ENCODE data around the gene RNF224.

The RNF224 gene

DNA sequence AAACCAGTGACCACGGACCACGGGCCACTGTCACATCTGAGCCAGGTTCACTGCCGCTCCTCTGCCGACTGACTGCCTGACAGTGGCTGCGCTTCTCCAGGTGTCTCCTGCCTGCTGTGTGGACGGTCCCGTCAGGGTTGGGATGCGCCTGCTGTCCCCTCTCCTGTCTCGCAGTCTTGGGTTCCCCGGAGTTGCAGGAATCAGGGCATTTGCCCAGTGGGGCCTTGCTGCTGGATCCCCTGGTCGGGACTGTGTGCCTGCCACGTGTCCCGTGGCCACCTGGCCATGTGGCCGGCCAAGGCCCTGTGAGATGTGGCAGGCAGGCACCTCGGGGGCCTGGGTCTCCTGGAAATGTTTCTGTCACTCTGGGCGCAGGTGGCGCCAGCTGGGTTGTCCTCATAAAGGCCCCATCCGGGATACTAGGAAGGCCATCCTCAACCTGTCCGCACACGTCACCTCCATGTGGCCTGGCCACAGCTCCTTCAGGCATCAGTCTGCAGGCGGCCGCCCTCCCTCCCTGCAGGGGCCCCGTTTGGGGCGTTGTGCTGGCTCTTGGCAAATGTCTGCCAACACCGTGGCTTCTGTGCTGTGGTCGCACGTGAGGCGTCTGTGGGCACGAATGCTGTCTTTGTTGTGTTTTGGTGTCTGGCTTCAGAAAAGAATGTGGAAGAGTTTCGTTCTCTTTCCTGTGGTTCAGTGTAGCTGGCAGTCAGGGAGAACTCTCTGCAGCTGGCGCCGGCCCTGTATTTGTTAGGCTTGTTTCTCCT, 43.8 kb downstream of the RNF224 start:
- DNase-seq (ENCODE audit: low read depth) = no peak
- TF ChIP-seq, protein P1, sequence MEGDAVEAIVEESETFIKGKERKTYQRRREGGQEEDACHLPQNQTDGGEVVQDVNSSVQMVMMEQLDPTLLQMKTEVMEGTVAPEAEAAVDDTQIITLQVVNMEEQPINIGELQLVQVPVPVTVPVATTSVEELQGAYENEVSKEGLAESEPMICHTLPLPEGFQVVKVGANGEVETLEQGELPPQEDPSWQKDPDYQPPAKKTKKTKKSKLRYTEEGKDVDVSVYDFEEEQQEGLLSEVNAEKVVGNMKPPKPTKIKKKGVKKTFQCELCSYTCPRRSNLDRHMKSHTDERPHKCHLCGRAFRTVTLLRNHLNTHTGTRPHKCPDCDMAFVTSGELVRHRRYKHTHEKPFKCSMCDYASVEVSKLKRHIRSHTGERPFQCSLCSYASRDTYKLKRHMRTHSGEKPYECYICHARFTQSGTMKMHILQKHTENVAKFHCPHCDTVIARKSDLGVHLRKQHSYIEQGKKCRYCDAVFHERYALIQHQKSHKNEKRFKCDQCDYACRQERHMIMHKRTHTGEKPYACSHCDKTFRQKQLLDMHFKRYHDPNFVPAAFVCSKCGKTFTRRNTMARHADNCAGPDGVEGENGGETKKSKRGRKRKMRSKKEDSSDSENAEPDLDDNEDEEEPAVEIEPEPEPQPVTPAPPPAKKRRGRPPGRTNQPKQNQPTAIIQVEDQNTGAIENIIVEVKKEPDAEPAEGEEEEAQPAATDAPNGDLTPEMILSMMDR (IDR thresholded peaks at IDR 0.05; ENCODE audit: low read depth, low read length) = no peak

DNA sequence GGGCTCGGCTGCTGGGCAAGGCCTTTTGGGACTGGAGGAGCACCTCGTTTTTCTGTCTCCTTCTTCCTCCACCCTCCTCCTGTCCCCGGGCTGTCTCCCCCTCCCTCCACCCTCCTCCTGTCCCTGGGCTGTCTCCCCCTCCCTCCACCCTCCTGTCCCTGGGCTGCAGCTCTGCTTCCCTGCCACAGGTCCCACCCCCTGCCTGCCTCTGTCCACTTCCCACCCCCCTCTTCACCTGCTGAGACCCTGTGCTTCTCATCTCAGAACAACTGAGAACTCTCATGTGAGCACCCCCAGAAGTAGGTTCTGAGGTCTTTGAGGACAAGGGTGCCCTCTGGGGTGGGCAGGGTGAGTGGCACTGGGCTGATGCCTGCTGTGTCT, 44.4 kb downstream of the RNF224 start:
- no peak overlapping the region for H3K4me3 ChIP-seq (ENCODE audit: low read depth, low read length)
- DNase-seq (ENCODE audit: low read depth) = no peak
- TF ChIP-seq, protein P2, sequence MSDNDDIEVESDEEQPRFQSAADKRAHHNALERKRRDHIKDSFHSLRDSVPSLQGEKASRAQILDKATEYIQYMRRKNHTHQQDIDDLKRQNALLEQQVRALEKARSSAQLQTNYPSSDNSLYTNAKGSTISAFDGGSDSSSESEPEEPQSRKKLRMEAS (IDR thresholded peaks at IDR 0.05; ENCODE audit: low read depth, low read length) = no peak
- TF ChIP-seq MYC (IDR thresholded peaks at IDR 0.05; ENCODE audit: low read depth, low read length) (no peak), POLR2A (IDR thresholded peaks at IDR 0.05; ENCODE audit: extremely low read depth, insufficient read length) (no peak)
- TF ChIP-seq, protein P1 (IDR thresholded peaks at IDR 0.05; ENCODE audit: low read depth, low read length) = no peak

More for the DNA sequence above, 43.8 kb downstream of the RNF224 start:
- H3K4me3 ChIP-seq (ENCODE audit: low read depth, low read length) = no peak overlapping the region

DNA sequence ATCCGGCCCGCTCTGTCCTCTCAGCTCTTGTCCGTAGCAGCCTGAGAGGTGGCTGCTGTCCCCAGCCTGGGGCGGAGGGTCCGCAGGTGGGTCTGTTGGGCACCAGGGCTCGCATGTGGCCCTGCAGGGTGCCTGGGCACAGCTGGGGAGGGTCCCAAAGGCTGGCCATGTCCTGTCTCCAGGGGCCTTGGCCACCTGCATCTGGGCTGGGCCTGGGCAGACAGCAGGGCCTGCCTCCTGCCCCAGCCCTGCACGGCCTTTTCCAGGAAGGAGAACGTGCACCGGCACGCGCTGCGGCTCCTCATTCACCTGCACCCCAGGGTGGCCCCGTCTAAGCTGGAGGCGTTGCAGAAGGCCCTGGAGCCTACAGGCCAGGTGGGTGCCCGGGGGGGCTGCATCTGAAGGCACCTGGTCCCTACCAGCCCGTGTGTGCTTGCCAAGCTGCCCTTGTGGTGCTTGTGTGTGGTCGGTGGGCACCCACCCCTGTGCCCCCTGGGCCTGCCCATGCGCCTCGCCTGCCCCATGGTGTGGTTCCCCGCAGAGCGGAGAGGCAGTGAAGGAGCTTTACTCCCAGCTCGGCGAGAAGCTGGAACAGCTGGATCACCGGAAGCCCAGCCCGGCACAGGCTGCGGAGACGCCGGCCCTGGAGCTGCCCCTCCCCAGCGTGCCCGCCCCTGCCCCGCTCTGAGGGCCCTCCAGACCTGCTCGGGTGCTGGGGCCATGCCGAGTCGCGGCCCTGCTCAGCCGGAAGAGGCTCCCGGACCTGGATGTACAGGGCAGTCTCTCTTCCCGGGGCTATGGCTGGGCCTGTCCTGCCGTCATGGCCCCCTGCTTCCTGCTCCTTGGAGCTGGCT, 45.2 kb downstream of the RNF224 start:
- TF ChIP-seq, protein P2 (IDR thresholded peaks at IDR 0.05; ENCODE audit: low read depth, low read length) = no peak
- TF ChIP-seq POLR2A (IDR thresholded peaks at IDR 0.05; ENCODE audit: extremely low read depth, insufficient read length) (no peak), MYC (IDR thresholded peaks at IDR 0.05; ENCODE audit: low read depth, low read length) (no peak)
- TF ChIP-seq, protein P1 (IDR thresholded peaks at IDR 0.05; ENCODE audit: low read depth, low read length) = no peak
- DNase-seq (ENCODE audit: low read depth) = no peak
- no peak overlapping the region for H3K4me3 ChIP-seq (ENCODE audit: low read depth, low read length)

DNA sequence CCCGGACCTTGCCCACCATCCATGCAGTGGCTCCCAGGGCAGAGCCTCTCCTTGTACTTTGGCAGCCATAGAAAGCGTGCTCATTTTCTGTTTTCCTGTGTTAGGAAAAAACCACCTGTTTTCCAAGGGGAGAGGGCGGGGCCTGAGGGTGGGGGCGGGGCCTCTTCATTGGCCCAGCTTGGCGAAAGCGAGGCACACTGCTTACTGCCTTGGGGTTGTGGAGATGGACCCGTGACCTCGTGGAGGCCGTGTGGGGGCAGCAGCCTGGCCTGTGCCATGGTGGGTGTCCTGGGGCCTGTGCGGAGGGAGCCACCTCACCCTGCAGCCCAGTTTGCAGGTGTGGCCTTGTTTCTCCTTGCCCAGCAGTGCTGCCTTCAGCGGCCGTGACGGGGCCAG, 45.8 kb downstream of the RNF224 start:
- no peak overlapping the region for H3K4me3 ChIP-seq (ENCODE audit: low read depth, low read length)
- no peak for TF ChIP-seq MYC (IDR thresholded peaks at IDR 0.05; ENCODE audit: low read depth, low read length)
- TF ChIP-seq, protein P2 (IDR thresholded peaks at IDR 0.05; ENCODE audit: low read depth, low read length) = no peak
- DNase-seq (ENCODE audit: low read depth) = no peak

DNA sequence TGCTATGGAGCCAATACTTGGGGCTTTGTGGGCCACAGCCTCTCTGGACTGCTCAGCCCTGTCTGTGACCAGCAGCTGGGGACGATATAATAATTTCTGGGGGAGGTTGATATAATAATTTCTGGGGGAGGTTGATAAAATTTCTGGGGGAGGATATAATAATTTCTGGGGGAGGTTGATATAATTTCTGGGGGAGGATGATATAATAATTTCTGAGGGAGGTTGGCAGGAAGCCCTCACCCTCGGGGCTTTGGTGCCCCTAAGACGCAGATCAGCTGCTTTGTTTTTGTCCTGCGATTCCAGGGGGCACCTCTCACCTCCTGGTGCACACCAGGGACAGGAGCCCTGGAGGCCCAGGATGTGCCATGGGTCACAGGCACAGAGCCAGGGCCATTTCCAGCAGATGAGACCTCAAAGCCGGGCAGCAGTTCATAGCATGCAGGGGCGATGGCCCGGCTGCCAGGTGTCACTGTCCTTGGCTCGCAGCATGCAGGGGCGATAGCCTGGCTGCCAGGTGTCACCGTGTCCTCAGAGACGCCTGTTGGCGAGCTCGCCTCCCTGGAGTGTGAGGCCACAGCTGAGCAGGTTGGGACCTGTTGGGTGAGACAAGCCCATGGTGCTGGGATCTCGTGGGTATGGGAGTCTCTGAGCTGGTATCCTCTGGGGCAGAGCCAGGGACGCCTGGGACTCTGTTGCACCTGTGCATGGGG, 46.5 kb downstream of the RNF224 start:
- DNase-seq (ENCODE audit: low read depth) = no peak
- no peak overlapping the region for H3K4me3 ChIP-seq (ENCODE audit: low read depth, low read length)
- TF ChIP-seq, protein P2 (IDR thresholded peaks at IDR 0.05; ENCODE audit: low read depth, low read length) = no peak
- TF ChIP-seq POLR2A (IDR thresholded peaks at IDR 0.05; ENCODE audit: extremely low read depth, insufficient read length) (no peak), MYC (IDR thresholded peaks at IDR 0.05; ENCODE audit: low read depth, low read length) (no peak)
- TF ChIP-seq, protein P1 (IDR thresholded peaks at IDR 0.05; ENCODE audit: low read depth, low read length) = no peak

DNA sequence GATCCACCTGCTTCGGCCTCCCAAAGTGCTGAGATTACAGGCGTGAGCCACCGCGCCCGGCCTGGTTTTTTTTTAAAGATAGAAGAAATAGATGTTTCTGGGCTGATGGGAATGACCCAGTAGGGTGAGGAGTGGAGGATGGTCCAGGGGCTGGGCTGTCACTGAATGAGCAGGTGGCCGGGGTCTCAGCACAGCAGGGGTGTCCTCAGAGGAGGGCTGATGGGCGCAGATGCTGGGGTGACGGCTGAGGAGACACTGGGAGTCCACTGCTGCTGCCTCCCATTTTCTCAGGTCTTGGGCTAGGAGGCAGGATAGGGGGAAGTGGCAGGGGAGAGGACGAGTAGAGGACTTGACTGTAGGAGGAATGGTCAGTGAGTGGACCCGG, 47.9 kb downstream of the RNF224 start:
- H3K4me3 ChIP-seq (ENCODE audit: low read depth, low read length) = no peak overlapping the region
- TF ChIP-seq, protein P1 (IDR thresholded peaks at IDR 0.05; ENCODE audit: low read depth, low read length) = no peak
- TF ChIP-seq MYC (IDR thresholded peaks at IDR 0.05; ENCODE audit: low read depth, low read length) (no peak), POLR2A (IDR thresholded peaks at IDR 0.05; ENCODE audit: extremely low read depth, insufficient read length) (no peak)
- TF ChIP-seq, protein P2 (IDR thresholded peaks at IDR 0.05; ENCODE audit: low read depth, low read length) = no peak
- DNase-seq (ENCODE audit: low read depth) = no peak

All from NB4 (cell line).